GM10248 (cell line): ENCODE data around the gene NUB1.

Experiments used
- CTCF ChIA-PET: fragments of 300-600 bp; sonication (Branson Sonifier 250); formaldehyde crosslinking; extraction: SDS; loops from one replicate; lab custom pipeline; 2021; ENCODE audit warnings: antibody characterized with exemption; lab: Yijun Ruan, JAX
- POLR2A ChIA-PET: fragments of 350-650 bp; sonication (Branson Sonifier 250); formaldehyde crosslinking; extraction: SDS; loops from one replicate; lab custom pipeline; 2020; ENCODE audit warnings: antibody characterized with exemption; lab: Yijun Ruan, JAX
- DNase-seq: peaks from one replicate; pipeline ENCODE4 v3.0.0; 2012; ENCODE audit errors: extremely low spot score
- TF ChIP-seq, protein P1 (sequence below): IDR thresholded peaks from 2 replicates; pipeline ENCODE4 v1.5.1; 2012; ENCODE audit warnings: mild to moderate bottlenecking, low read depth; ENCODE audit errors: extremely low read depth, missing control alignments, control extremely low read depth

NUB1 gene

GRCh38 chr7:151386301-151387160 is 44.9 kb downstream of the NUB1 start:
- CTCF ChIA-PET, result no interaction called here
- POLR2A ChIA-PET, result no interaction called here

DNA sequence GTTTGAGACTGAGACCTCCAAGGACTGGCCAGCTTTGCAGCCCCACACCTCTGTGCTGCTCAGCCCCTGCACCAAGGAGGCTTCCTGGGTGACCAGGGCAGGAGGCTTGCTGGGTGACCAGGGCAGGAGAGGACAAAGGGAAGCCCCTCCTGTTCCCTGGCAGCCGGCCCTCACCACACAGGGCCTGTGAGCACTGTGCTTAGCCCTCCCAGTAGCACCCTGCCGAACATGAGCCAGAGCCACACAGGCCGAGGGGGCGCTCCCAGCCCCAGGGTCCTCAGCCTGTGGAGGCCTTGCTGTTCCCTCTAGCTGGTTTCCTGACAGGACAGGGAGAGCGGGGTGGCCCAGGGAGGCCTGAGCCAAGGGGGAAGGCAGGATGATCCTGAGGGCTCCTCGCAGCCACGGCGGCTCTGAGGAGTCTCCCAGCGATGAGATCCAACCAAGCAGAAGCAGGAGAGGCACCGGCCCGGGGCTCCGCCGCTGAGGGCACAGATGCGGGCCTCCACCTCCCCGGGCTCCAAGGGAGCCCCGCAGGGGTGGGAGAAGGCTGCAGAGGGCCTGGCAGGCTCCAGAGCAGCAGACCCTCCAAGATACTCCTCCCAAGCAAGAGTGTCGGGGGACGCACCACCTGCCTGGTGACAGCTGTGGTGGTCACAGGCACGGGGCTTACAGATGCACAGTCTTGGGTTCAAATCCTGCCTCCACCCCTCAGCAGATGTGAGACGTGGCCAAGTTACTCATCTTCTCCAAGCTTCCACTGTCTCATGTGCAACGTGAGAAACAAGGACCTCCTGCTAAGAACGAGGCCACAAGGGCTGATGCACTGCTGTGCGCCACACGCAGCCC is 45.8 kb downstream of the NUB1 start:
- no peak for DNase-seq
- CTCF ChIA-PET, result no interaction called here
- POLR2A ChIA-PET, result no interaction called here
- TF ChIP-seq, protein P1, sequence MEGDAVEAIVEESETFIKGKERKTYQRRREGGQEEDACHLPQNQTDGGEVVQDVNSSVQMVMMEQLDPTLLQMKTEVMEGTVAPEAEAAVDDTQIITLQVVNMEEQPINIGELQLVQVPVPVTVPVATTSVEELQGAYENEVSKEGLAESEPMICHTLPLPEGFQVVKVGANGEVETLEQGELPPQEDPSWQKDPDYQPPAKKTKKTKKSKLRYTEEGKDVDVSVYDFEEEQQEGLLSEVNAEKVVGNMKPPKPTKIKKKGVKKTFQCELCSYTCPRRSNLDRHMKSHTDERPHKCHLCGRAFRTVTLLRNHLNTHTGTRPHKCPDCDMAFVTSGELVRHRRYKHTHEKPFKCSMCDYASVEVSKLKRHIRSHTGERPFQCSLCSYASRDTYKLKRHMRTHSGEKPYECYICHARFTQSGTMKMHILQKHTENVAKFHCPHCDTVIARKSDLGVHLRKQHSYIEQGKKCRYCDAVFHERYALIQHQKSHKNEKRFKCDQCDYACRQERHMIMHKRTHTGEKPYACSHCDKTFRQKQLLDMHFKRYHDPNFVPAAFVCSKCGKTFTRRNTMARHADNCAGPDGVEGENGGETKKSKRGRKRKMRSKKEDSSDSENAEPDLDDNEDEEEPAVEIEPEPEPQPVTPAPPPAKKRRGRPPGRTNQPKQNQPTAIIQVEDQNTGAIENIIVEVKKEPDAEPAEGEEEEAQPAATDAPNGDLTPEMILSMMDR, result no peak

More at GRCh38 chr7:151386301-151387160, 44.9 kb downstream of the NUB1 start:
- DNase-seq, result no peak
- TF ChIP-seq, protein P1, result no peak

DNA sequence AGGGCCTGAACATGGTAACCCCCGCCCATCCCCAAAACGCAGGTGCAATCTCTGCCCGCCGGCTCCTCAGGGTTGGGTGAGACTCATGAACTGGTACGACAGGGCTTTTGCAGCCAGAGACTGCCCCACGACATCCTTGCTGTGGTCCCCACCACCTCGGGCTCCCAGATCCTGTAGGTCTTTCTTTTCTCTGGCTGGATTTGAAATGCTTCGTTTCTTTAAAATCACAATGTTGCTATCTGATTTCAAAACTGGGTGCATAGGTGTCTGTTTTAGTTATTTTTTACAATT is 46.3 kb downstream of the NUB1 start:
- TF ChIP-seq, protein P1, result no peak
- ChIA-PET POLR2A (no interaction called here), CTCF (no interaction called here)

GRCh38 chr7:151388430-151388829 is 46.8 kb downstream of the NUB1 start:
- ChIA-PET POLR2A (no interaction called here), CTCF (no interaction called here)
- DNase-seq, result no peak
- TF ChIP-seq, protein P1, result no peak

More for the DNA sequence above, 46.3 kb downstream of the NUB1 start:
- DNase-seq, result no peak

DNA sequence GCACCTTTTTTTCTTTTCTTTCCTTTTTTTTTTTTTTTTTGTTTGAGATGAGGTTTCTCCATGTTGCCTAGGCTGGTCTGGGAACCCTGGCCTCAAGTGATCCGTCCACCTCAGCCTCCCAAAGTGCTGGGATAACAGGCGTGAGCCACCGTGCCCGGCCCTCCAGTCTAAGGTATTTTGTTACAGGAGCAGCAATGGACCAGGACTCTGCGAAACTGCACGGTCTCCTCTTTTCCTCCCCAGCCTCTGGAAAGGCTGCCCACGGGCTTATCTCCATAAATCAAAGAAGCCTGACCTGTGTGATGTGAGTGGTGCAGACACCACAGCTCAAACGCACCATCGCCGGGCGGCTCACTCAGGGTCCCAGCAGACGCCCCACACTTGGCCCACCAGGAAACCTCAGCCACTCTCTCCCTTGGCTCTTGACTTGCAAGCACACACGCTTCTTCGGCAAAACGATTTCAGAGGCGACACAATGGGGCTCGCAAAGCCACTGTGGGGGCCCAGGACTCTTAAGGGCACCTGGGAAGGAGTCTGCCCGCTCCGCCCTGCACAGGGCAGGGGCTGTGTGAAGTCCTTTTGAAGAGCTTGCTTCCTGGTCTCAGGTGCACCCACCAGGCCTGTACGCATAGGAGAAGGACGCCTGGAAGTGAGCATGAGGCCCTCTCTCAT is 47.6 kb downstream of the NUB1 start:
- TF ChIP-seq, protein P1, result no peak
- ChIA-PET CTCF (no interaction called here), POLR2A (no interaction called here)
- no peak for DNase-seq

DNA sequence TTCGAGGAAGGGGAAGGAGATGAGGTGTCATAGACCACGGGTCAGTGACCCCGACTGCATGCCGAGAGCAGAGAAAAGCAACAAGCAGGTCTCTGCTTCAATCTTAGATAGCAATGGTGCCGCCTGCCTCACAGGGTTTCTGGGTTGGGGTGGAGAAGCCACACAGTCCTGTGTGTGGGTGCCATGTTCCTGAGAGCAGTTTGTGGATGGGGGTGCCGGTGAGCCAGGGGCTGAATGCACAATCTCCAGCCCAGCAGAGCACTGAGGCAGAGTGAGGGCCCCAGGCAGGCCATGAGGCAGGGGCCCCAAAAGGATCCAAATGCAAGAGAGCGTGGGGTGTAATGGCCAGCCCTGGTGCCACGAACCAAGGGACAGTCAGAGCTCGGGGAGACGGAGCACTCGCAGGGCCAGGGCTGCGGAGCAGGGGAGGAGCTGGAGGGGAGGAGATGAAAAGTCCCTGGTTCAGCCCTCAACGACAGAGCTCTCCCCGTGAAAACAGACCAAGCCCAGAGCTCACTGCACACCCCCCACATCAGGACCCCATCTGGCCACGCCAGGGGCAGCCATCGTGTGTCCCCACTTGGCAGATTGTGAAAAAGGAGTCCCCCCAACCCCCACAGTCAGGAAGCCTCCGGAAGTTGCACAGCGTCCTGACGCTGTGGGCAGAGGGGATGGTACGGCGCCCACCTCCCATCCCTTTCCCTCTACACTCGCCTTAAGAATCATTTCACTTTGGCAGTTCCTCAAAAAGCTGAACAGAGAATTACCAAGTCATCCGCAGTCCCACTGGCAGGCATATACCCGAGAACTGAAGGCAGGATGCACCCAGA is 48.4 kb downstream of the NUB1 start:
- TF ChIP-seq, protein P1, result no peak
- POLR2A ChIA-PET, result no interaction called here
- no peak for DNase-seq
- CTCF ChIA-PET, result no interaction called here
